ENCODE results near the gene TNS4. TPM values are rescaled to one million over a fixed set of nuclear protein-coding genes. Genes with fewer than 3 reads are reported as not detected.

TNS4 gene
- total and polyA plus RNA-seq, 8 donors = 0.18 to 23.2 (median 0.76) TPM; not detected in 2

DNA sequence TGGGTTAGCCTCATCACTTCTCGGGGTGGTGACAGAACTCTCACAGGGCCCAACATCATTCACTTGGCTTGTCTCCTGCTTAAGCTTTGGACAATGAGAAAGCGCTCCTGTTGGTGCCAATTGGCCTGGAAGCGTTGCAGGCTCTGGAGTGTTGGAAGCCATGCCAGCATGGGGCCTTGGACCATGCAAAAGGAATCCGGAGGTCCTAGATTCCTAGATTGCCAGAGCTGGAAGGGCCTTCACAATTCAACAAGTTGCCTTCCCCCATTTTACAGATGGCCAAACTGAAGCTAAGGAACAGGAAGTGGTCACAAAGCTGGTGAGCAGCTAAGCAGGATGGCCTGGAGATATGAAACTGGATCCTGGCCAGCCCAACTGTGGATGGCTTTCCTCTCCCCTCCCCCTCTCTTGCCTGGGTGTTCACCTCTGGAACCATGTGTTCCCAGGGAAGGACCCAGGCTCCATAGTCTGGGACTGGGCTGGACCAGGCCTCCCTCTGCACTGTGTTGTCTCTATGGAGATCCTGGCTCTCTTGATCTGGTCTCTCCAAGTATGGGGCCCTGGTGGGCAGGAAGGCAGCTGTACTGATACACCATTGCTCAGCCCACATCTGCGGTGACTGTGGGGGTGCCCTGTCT is 64.2 kb downstream of the TNS4 start:
- Histone ChIP-seq H3K27ac (peak overlapping the region in 1 of 5 donors; percentile 42), H3K36me3 (no peaks in the 10 kb centered on the region), H3K27me3 (no peaks in the 10 kb centered on the region), H3K9me3 (no peaks in the 10 kb centered on the region), H3K4me3 (no peak overlapping the region), H3K4me1 (peaks cover 0 to 42% (median 22%) of the 10 kb centered on the region in 4 donors)
- intact Hi-C loops (cut with DNase I; ENCODE audit: low total_unique reads) = loop anchor here (10.0 kb wide), 1 partner anchor 72 kb away; the partner anchor contains the start of gene GJD3
- DNase-seq = no peak
- WGBS, 5 donors = 77 to 92% (median 85%) methylated on average over 5 of the region's 5 CpGs
- no peak for TF ChIP-seq EP300 (IDR thresholded peaks at IDR 0.05)
- TF ChIP-seq, protein P1, sequence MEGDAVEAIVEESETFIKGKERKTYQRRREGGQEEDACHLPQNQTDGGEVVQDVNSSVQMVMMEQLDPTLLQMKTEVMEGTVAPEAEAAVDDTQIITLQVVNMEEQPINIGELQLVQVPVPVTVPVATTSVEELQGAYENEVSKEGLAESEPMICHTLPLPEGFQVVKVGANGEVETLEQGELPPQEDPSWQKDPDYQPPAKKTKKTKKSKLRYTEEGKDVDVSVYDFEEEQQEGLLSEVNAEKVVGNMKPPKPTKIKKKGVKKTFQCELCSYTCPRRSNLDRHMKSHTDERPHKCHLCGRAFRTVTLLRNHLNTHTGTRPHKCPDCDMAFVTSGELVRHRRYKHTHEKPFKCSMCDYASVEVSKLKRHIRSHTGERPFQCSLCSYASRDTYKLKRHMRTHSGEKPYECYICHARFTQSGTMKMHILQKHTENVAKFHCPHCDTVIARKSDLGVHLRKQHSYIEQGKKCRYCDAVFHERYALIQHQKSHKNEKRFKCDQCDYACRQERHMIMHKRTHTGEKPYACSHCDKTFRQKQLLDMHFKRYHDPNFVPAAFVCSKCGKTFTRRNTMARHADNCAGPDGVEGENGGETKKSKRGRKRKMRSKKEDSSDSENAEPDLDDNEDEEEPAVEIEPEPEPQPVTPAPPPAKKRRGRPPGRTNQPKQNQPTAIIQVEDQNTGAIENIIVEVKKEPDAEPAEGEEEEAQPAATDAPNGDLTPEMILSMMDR (IDR thresholded peaks at IDR 0.05) = no peak
- no peak for TF ChIP-seq POLR2A (IDR thresholded peaks at IDR 0.05)
- TF ChIP-seq POLR2AphosphoS5 (IDR thresholded peaks at IDR 0.05) = no peak

DNA sequence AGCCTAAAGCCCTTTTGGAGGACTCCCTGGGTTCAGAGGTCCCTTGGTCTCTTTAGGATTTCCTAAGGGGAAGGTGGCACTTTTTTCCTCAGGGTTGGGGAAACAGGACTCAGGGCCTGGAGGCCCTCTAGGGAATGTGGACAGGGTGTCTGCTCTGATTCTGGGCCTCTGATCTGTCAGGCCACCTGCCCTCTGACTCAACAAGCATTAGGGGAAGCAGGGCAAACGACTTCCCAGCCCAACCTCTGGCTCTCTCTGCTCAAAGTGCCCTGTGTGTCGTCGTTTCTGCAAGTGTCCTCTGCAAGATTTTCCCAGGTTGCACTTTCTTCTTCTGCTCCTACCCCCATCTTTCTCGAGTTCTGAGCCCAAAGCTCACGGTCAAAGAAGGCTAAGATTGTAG is 64.8 kb downstream of the TNS4 start:
- DNase-seq = no peak
- no peak overlapping the region for H3K4me3 ChIP-seq
- no peaks in the 10 kb centered on the region for H3K36me3 ChIP-seq
- H3K27ac ChIP-seq = peak overlapping the region in 1 of 5 donors; percentile 42
- H3K4me1 ChIP-seq = peaks cover 0 to 37% (median 20%) of the 10 kb centered on the region in 4 donors
- 58 to 85% (median 71%) methylated on average over 5 of the region's 5 CpGs for WGBS, 5 donors
- intact Hi-C loops (cut with DNase I; ENCODE audit: low total_unique reads) = loop anchor here (10.0 kb wide), 1 partner anchor 72 kb away; the partner anchor contains the start of gene GJD3
- no peaks in the 10 kb centered on the region for H3K9me3 ChIP-seq
- TF ChIP-seq POLR2A (IDR thresholded peaks at IDR 0.05) (no peak), EP300 (IDR thresholded peaks at IDR 0.05) (no peak), POLR2AphosphoS5 (IDR thresholded peaks at IDR 0.05) (no peak)
- TF ChIP-seq, protein P1 (IDR thresholded peaks at IDR 0.05) = no peak
- no peaks in the 10 kb centered on the region for H3K27me3 ChIP-seq

GRCh38 chr17:40433551-40434415 is 67.6 kb downstream of the TNS4 start:
- H3K9me3 ChIP-seq = no peaks in the 10 kb centered on the region
- intact Hi-C loops (cut with DNase I; ENCODE audit: low total_unique reads) = loop anchor here (10.0 kb wide), 1 partner anchor 69 kb away; the partner anchor contains the start of gene GJD3
- H3K36me3 ChIP-seq = no peaks in the 10 kb centered on the region
- DNase-seq = peak in 1 of 2 donors; percentile 42
- no peaks in the 10 kb centered on the region for H3K27me3 ChIP-seq
- 71 to 86% (median 80%) methylated on average over 6 of the region's 6 CpGs for WGBS, 5 donors
- peak overlapping the region in 4 of 5 donors; percentile 23 to 81 (median 56) for H3K27ac ChIP-seq
- no peak for TF ChIP-seq POLR2AphosphoS5 (IDR thresholded peaks at IDR 0.05)
- TF ChIP-seq, protein P1 (IDR thresholded peaks at IDR 0.05) = peak in 2 of 7 experiments; percentile 23 to 38
- peaks cover 0 to 31% (median 15%) of the 10 kb centered on the region in 4 donors for H3K4me1 ChIP-seq
- no peak overlapping the region for H3K4me3 ChIP-seq

DNA sequence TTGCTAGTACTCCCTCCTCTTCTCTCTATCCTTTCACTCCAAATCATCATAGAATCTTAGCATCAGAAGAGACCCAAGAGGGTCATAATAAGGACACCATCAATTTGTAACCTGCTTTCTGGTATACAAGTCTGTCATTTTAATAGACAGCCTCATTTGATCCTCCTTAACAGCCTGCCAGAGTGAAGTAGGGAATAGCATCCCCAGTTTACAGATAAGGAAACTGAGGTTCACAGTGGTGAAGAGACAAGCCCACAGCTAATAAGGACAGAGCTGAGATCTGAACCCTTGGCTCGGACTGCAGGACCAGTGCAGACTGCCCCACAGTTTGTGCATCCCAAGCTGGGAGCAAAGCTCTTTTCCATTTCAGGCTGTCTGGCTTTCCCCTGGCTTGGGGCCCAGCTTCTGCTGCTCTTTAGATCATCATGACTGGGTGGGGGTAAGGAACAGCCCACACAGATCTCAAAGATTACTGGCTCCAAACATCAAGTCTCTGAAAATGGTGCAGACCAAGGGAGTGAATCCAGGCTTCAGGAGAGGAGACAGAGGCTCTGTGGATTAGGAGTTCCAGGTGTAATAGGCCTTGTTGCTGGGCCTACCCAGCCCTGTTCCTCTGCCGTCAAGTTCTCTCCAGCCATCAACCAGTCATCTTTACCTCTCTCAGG is 68.4 kb downstream of the TNS4 start:
- no peaks in the 10 kb centered on the region for H3K27me3 ChIP-seq
- 40 to 77% (median 62%) methylated on average over 2 of the region's 2 CpGs for WGBS, 5 donors
- peaks cover 0 to 31% (median 15%) of the 10 kb centered on the region in 4 donors for H3K4me1 ChIP-seq
- H3K36me3 ChIP-seq = no peaks in the 10 kb centered on the region
- no peak overlapping the region for H3K4me3 ChIP-seq
- TF ChIP-seq, protein P1 (IDR thresholded peaks at IDR 0.05) = no peak
- TF ChIP-seq EP300 (IDR thresholded peaks at IDR 0.05) = no peak
- no peak for TF ChIP-seq POLR2A (IDR thresholded peaks at IDR 0.05)
- no peak for TF ChIP-seq POLR2AphosphoS5 (IDR thresholded peaks at IDR 0.05)
- no peaks in the 10 kb centered on the region for H3K9me3 ChIP-seq
- peak overlapping the region in 4 of 5 donors; percentile 23 to 81 (median 56) for H3K27ac ChIP-seq
- intact Hi-C loops (cut with DNase I; ENCODE audit: low total_unique reads) = loop anchor here (10.0 kb wide), 1 partner anchor 68 kb away; the partner anchor contains the start of gene GJD3
- DNase-seq = peak; percentile 22 to 91

Data from stomach (tissue), 9 donors.